OCI-LY3 (cell line): ENCODE measurements around the gene LHPP.

ENCODE experiments used
- EZH2phosphoT487 ChIP-seq: fragments of 200-600 bp; shearing (Covaris generic); IDR thresholded peaks from 2 replicates; pipeline ENCODE4 v1.6.1; 2018; ENCODE audit warnings: antibody characterized with exemption, mixed run types, low read depth
- TF ChIP-seq, protein P1 (sequence below): fragments of 200-600, 300-600 bp; sonication (generic); IDR thresholded peaks from 2 replicates; pipeline ENCODE4 v1.5.1; 2014; ENCODE audit warnings: antibody characterized with exemption, low read length, low read depth

GRCh38 chr10:124655191-124656112 lies 193.8 kb downstream of the LHPP start:
- TF ChIP-seq, protein P1, sequence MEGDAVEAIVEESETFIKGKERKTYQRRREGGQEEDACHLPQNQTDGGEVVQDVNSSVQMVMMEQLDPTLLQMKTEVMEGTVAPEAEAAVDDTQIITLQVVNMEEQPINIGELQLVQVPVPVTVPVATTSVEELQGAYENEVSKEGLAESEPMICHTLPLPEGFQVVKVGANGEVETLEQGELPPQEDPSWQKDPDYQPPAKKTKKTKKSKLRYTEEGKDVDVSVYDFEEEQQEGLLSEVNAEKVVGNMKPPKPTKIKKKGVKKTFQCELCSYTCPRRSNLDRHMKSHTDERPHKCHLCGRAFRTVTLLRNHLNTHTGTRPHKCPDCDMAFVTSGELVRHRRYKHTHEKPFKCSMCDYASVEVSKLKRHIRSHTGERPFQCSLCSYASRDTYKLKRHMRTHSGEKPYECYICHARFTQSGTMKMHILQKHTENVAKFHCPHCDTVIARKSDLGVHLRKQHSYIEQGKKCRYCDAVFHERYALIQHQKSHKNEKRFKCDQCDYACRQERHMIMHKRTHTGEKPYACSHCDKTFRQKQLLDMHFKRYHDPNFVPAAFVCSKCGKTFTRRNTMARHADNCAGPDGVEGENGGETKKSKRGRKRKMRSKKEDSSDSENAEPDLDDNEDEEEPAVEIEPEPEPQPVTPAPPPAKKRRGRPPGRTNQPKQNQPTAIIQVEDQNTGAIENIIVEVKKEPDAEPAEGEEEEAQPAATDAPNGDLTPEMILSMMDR, result no peak
- TF ChIP-seq EZH2phosphoT487, result no peak
